ENCODE data around the gene LYSMD2. TPM values are rescaled to one million over a fixed set of nuclear protein-coding genes. Genes with fewer than 3 reads are reported as not detected.

LYSMD2 gene
- total RNA-seq, 1 donor from 2014 or later, result 16.5 TPM

DNA sequence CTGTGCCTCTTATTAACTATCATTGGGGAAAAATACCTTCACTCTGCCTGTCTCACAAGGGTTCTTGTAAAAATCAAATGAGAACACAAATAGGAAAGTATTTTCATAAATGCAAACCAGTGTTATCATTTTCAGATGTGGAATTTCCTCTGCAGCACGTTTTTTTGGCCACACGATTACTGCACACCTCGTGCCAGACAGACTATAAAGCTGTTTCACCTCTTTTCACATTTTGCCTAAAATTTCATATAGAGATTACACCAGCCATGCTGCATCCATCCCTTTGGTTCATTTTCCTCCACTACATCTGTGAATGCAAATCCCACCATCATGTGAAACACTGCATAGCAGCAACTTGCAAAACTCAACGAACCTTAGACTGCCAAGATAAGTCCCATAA lies 12.7 kb upstream of the LYSMD2 start:
- H3K4me3 Mint-ChIP-seq, result peak overlapping the region; percentile 78
- intact Hi-C loops (cut with micrococcal nuclease), result loop anchor here (2.0 to 5.0 kb wide), 2 partner anchors 13 to 77 kb away; partner anchors contain the start of genes LYSMD2 and TMOD3
- peaks cover 43% of the 10 kb centered on the region for H3K27me3 Mint-ChIP-seq (ENCODE audit: insufficient read depth)
- no peak for DNase-seq (ENCODE audit: low spot score)
- peaks cover 30% of the 10 kb centered on the region for H3K4me1 Mint-ChIP-seq (ENCODE audit: low read depth)
- no peak overlapping the region for H3K27ac Mint-ChIP-seq
- peaks cover 8% of the 10 kb centered on the region for H3K36me3 Mint-ChIP-seq (ENCODE audit: low read depth)
- no peaks in the 10 kb centered on the region for H3K9me3 Mint-ChIP-seq

DNA sequence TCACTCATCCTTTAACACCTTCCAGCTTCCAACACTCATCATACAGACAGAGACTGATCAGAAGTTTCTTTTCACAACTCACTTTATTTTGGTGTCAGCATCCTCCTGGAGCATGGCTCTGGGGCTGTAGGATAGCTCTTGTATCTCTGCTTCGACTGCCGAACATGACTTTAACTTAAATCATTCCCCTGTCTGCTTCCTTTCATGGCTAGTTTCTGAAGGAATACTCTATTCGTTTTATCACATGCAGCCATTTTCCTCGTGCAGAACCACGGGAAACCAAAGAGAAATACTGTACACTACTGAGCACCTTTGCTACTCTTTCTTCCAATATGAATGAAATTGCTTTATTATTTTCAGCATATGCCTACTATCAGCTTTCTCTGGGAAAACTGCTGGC lies 11.9 kb upstream of the LYSMD2 start:
- H3K4me3 Mint-ChIP-seq, result no peak overlapping the region
- H3K9me3 Mint-ChIP-seq, result no peaks in the 10 kb centered on the region
- no peak overlapping the region for H3K27ac Mint-ChIP-seq
- H3K36me3 Mint-ChIP-seq (ENCODE audit: low read depth), result peaks cover 7% of the 10 kb centered on the region
- intact Hi-C loops (cut with micrococcal nuclease), result no loop called here
- DNase-seq (ENCODE audit: low spot score), result no peak
- peaks cover 28% of the 10 kb centered on the region for H3K4me1 Mint-ChIP-seq (ENCODE audit: low read depth)
- H3K27me3 Mint-ChIP-seq (ENCODE audit: insufficient read depth), result peaks cover 47% of the 10 kb centered on the region

DNA sequence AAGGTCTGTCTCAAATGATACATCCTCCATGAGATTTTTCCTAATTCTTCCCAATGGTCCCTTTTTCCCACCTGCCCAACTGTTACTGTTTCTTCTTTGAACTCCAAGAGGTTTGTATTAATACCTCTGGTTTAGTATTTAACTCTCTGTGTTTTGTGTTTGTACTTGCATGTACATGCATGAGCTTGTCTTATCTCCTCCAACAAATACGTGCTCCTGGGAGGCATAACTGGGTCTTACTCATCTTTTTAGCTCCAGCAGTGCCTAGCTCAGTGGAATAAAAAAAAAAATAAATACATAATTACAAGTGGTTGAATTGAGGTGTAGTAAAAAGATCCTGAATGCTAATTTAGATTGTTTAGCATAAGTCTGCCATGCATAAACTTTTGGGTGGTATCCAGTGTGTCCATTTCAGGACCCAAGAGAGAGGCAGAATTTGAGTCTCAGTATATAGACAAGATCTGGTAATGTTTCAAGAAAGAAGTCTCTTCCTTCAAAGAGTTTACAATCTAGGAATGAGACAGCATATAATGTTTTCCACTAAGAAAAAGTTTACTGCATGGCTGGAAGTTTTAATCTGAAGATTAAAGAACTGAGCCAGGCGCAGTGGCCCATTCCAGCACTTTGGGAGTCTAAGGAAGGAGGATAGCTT lies 1.7 kb upstream of the LYSMD2 start:
- H3K36me3 Mint-ChIP-seq (ENCODE audit: low read depth), result peaks cover 1% of the 10 kb centered on the region
- peaks cover 31% of the 10 kb centered on the region for H3K4me1 Mint-ChIP-seq (ENCODE audit: low read depth)
- no peaks in the 10 kb centered on the region for H3K9me3 Mint-ChIP-seq
- no peak overlapping the region for H3K4me3 Mint-ChIP-seq
- peaks cover 8% of the 10 kb centered on the region for H3K27me3 Mint-ChIP-seq (ENCODE audit: insufficient read depth)
- no peak for DNase-seq (ENCODE audit: low spot score)
- H3K27ac Mint-ChIP-seq, result peak overlapping the region; percentile 16
- intact Hi-C loops (cut with micrococcal nuclease), result loop anchor here (5.0 to 10.0 kb wide), 4 partner anchors 273 to 974 kb away; partner anchors contain the start of genes AP4E1 and SPPL2A

DNA sequence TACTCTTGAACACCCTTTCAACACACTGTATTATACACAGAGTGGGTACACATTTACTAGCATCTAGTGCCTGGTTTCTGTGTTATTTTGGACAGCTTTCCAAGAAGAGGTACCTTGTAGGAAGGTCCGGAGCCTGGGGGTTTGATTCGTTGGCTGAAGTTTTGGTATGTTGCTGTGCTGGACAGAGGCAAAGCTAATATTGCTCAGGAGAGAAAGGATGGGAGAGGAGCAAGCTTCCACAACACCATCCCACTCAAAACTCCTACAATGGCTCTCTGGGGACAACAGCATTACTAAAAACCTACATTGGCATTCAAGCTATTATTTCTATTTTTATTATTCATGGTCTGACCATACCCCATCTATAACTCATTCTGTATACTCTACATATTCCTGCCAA lies 1.1 kb upstream of the LYSMD2 start:
- H3K4me1 Mint-ChIP-seq (ENCODE audit: low read depth), result peaks cover 33% of the 10 kb centered on the region
- H3K27ac Mint-ChIP-seq, result peak overlapping the region; percentile 69
- H3K27me3 Mint-ChIP-seq (ENCODE audit: insufficient read depth), result peaks cover 7% of the 10 kb centered on the region
- no peaks in the 10 kb centered on the region for H3K9me3 Mint-ChIP-seq
- intact Hi-C loops (cut with micrococcal nuclease), result loop anchor here (5.0 to 10.0 kb wide), 4 partner anchors 274 to 974 kb away; partner anchors contain the start of genes AP4E1 and SPPL2A
- peak overlapping the region; percentile 53 for H3K4me3 Mint-ChIP-seq
- H3K36me3 Mint-ChIP-seq (ENCODE audit: low read depth), result peaks cover 3% of the 10 kb centered on the region
- no peak for DNase-seq (ENCODE audit: low spot score)

DNA sequence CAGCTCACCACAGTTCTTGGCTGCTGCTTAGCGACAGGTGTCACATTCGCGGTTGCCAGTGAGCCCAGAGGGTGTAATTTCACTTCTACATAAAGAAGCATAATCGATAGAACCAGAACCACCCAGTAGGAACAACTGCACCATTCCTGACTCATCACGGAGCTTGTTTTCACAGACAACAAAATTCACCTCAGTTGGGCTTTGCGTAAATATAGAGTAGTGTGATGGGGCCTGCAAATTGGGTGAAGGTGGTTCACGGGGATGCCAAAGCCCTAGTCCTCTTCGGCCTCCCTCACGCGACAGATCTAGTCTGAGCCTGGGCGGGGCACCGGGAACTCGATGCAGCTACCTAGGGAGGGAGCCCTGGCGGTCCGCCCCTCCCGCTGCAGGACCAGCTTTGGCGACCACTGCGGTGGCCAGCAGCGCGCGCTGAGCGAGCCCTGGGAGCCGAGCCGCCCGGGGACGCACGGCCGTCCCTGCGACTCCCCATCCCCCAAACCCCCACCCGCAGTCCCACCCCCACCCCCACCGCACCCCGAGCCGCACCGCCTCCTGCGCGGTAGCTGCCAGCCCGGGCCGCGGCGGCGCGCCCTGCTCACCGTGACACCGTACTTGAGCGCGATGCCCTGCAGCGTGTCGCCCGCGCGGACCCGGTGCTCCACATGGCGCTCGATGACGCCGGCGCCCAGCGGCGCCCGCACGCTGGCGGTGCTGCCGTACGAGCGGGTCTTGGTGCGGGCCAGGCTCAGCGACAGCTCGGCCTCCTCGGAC lies 519 bp downstream of the LYSMD2 start:
- Mint-ChIP-seq H3K27ac (peak overlapping the region; percentile 85), H3K4me3 (peak overlapping the region; percentile 84), H3K27me3 (ENCODE audit: insufficient read depth) (peaks cover 2% of the 10 kb centered on the region), H3K36me3 (ENCODE audit: low read depth) (peaks cover 17% of the 10 kb centered on the region), H3K4me1 (ENCODE audit: low read depth) (peaks cover 49% of the 10 kb centered on the region), H3K9me3 (no peaks in the 10 kb centered on the region)
- intact Hi-C loops (cut with micrococcal nuclease), result loop anchor here (1.0 to 10.0 kb wide), 9 partner anchors 14 to 972 kb away; partner anchors contain the start of genes AP4E1, SCG3, SPPL2A and TMOD2
- DNase-seq (ENCODE audit: low spot score), result peak; percentile 40

DNA sequence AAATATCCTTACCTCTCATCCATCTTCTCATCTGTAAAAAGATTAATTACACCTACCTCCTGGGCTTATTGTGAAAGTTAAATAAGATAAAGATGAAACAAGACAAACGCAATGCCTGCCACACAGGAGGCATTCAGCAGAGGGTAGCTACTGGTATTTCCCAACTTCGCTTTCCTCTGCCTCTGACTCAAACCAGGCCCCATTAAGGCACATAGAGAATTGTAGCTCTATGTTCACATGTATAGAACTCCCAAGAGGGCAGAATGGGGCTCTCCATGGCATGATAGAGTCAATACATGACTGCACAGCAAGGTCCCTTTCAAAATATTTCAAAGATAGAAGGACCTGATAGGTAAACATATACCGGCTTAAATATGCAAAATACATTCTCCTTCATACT lies 1.4 kb downstream of the LYSMD2 start:
- Mint-ChIP-seq H3K36me3 (ENCODE audit: low read depth) (peaks cover 22% of the 10 kb centered on the region), H3K4me1 (ENCODE audit: low read depth) (peaks cover 58% of the 10 kb centered on the region), H3K9me3 (no peaks in the 10 kb centered on the region), H3K27ac (peak overlapping the region; percentile 85), H3K4me3 (peak overlapping the region; percentile 84), H3K27me3 (ENCODE audit: insufficient read depth) (peaks cover 2% of the 10 kb centered on the region)
- DNase-seq (ENCODE audit: low spot score), result no peak
- intact Hi-C loops (cut with micrococcal nuclease), result loop anchor here (1.0 to 10.0 kb wide), 9 partner anchors 15 to 971 kb away; partner anchors contain the start of genes AP4E1, SCG3, SPPL2A and TMOD2

DNA sequence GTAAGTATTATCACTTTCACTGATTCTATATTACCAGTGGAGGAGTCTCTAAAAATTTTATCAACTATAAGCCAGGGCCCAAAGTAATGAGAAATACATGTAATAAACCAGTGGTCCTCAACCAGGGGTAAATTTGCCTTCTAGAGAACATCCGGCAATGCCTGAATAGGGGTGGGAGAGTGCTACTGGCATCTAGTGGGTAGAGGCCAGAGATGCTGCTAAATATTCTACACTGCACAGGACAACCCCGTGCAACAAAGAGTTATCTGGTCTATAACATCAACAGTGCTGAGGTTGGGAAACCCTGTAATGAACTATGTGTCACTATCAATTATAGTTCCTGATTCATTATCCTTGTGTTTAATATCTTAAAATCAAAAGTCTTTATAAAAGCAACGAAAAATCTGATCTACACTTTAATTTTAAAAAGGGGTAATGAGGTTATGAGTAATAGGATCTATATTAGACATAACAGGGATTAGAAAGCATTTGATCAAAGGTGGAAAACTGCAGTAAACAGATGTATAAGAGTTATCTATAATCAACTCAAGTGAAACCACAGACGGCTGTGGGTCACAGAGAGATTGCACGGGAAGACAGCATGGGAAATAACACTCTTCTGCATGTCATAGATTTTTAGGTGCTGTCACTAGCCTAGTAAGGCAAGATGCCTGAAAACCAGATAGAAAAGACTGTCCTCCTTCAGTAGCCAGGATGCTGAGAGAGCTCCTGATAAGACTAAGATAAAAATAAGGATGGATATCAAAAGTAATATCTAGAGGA lies 2.0 kb downstream of the LYSMD2 start:
- Mint-ChIP-seq H3K27me3 (ENCODE audit: insufficient read depth) (peaks cover 2% of the 10 kb centered on the region), H3K36me3 (ENCODE audit: low read depth) (peaks cover 26% of the 10 kb centered on the region), H3K27ac (peak overlapping the region; percentile 85), H3K4me1 (ENCODE audit: low read depth) (peaks cover 64% of the 10 kb centered on the region), H3K9me3 (no peaks in the 10 kb centered on the region), H3K4me3 (peak overlapping the region; percentile 84)
- intact Hi-C loops (cut with micrococcal nuclease), result loop anchor here (1.0 to 10.0 kb wide), 9 partner anchors 15 to 971 kb away; partner anchors contain the start of genes AP4E1, SCG3, SPPL2A and TMOD2
- DNase-seq (ENCODE audit: low spot score), result no peak

DNA sequence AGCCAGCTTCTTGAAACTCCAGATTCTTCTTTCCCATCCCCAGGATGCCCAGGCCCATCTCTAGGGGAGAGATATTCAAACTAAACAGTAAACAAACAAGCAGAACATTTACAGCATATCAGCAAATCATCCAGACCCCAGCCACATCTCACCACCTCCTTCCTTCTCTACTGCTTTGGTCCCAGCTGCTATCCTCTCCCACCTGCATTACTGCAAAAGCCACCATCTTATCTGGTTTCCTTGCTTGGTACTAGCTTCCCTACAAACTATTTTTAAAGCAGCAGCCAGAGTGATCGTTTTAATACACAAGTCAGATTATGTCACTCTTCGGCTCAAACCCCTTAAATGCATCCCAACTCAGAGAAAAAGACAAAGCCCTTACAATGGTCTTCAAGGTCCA lies 4.8 kb downstream of the LYSMD2 start:
- no peak for DNase-seq (ENCODE audit: low spot score)
- H3K4me1 Mint-ChIP-seq (ENCODE audit: low read depth), result peaks cover 60% of the 10 kb centered on the region
- H3K36me3 Mint-ChIP-seq (ENCODE audit: low read depth), result peaks cover 31% of the 10 kb centered on the region
- peak overlapping the region; percentile 37 for H3K27ac Mint-ChIP-seq
- H3K4me3 Mint-ChIP-seq, result peak overlapping the region; percentile 34
- no peaks in the 10 kb centered on the region for H3K9me3 Mint-ChIP-seq
- peaks cover 2% of the 10 kb centered on the region for H3K27me3 Mint-ChIP-seq (ENCODE audit: insufficient read depth)
- intact Hi-C loops (cut with micrococcal nuclease), result loop anchor here (10.0 kb wide), 2 partner anchors 828 to 968 kb away; partner anchors contain the start of genes AP4E1 and SPPL2A

DNA sequence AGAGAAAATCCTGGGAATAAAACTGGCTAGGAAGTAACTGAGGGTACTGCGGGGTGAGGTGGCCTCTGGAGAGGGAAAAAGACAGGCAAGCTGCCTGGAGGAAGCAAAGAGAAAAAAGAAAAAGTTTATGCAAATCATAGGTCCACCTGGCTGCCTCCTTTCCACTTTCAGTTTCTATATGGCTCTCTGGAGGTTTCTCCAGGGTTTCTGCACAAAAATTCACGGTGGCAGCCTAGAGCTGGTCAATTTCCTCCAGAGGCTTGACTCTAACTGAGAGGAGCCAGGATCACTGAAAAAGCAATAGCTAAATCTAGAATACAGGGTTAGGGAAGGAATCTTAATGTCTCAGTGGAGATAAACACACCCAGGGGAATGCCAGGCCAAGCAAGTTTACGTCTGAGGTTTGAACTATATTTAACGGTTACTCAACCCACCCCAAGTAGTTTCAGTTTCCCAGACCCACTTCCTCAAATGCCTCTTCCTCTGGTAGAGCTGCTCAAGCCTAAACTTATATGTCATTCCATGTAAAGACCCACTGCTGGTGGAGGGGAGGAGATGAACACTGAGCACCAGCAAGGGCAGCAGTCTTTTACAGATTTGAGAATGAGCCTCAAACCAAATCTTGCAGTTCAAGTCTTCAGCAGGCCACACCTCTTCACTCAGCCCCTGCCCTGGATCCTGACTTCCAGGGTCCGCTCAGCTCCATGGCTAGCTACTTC lies 5.7 kb downstream of the LYSMD2 start:
- Mint-ChIP-seq H3K36me3 (ENCODE audit: low read depth) (peaks cover 33% of the 10 kb centered on the region), H3K9me3 (no peaks in the 10 kb centered on the region), H3K4me3 (peak overlapping the region; percentile 72), H3K27me3 (ENCODE audit: insufficient read depth) (peaks cover 2% of the 10 kb centered on the region), H3K4me1 (ENCODE audit: low read depth) (peaks cover 68% of the 10 kb centered on the region), H3K27ac (peak overlapping the region; percentile 85)
- peak; percentile 40 for DNase-seq (ENCODE audit: low spot score)
- intact Hi-C loops (cut with micrococcal nuclease), result loop anchor here (2.0 to 10.0 kb wide), 3 partner anchors 827 to 967 kb away; partner anchors contain the start of genes AP4E1, ATOSA and SPPL2A

DNA sequence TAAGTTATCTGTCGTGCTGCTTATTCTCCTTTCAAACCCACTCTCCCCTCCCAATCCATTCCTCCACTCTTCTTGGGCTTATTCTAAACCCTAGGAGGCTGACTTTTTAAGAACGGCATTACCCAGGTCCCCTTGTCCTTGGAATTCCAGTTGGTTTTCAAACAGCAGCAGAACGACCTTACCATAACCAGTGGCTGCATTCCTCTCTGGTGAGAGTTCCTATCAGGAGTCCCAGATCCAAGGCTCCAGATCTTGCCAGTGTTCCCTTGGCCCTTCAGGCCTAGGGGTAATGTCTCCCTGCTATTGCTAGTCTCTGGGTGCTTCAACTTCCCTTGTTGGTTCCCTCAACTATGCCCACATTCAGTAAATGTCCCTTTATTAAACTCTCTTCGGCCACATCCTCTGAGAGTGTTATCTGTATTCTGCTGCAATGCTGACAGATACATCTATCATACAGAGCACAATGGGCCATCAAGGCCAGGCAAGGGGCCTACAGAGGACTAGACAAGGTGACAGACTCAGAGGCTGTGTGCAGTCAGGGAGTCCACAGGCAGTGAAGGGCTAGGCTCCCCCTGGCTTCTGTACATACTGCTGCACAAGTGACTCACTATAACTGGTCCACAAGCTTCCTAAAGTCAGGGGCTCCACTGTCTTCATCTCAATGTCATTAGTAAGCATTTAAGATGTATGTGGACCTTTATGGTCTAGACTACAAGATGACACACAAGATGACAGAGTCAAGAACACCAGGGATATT lies 10.1 kb downstream of the LYSMD2 start:
- Mint-ChIP-seq H3K36me3 (ENCODE audit: low read depth) (peaks cover 28% of the 10 kb centered on the region), H3K4me1 (ENCODE audit: low read depth) (peaks cover 51% of the 10 kb centered on the region), H3K27ac (no peak overlapping the region), H3K27me3 (ENCODE audit: insufficient read depth) (no peaks in the 10 kb centered on the region), H3K9me3 (no peaks in the 10 kb centered on the region), H3K4me3 (no peak overlapping the region)
- intact Hi-C loops (cut with micrococcal nuclease), result no loop called here
- no peak for DNase-seq (ENCODE audit: low spot score)

DNA sequence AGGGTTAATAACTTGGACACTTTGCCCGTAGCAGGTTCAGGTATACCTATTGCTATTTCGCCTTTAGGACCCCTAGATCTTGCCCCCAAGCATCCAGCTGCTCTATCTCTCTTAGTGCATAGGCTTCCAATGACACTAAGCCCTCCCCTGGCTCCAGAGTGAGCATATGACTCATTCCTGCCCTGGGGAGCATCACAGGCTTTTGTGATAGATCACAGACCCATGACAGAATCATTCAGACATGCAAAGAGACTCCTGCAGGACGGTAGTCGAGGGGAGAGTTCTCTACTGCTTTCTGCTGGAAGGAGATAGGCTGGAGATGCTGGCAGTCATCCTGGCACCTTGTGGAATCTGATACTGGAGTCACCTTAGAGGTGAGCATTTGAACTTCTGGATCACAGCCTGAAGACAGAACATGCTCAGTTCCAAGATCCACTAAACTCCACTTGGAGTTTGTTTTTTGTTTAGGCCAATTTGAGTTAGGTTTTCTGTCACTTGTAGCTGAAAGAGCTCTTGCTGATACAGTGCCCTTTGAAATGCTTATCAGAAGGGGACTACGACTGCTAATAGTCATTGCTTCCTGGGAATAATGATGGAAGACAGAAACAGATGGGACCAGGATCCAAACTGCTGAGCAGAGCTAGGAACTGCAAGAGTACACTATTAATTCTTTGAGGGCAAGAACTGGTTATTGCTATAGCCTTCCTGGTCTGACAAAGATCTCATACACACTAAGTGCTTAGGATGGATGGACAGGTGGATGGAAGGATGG lies 11.0 kb downstream of the LYSMD2 start:
- Mint-ChIP-seq H3K36me3 (ENCODE audit: low read depth) (peaks cover 30% of the 10 kb centered on the region), H3K27ac (no peak overlapping the region), H3K27me3 (ENCODE audit: insufficient read depth) (no peaks in the 10 kb centered on the region), H3K9me3 (no peaks in the 10 kb centered on the region), H3K4me1 (ENCODE audit: low read depth) (peaks cover 48% of the 10 kb centered on the region), H3K4me3 (no peak overlapping the region)
- DNase-seq (ENCODE audit: low spot score), result no peak
- intact Hi-C loops (cut with micrococcal nuclease), result no loop called here
